GM10248 (cell line): Measurements from ENCODE around the gene HPS6.
"Not testable (repeated sequence)": the region's sequence is repeated elsewhere in the genome, so short reads cannot be mapped to it uniquely, and the experiment has no call there.

ENCODE experiments used
- CTCF ChIA-PET: fragments of 300-600 bp; sonication (Branson Sonifier 250); formaldehyde crosslinking; extraction: SDS; loops from one replicate; lab custom pipeline; 2021; ENCODE audit warnings: antibody characterized with exemption; lab: Yijun Ruan, JAX
- POLR2A ChIA-PET: fragments of 350-650 bp; sonication (Branson Sonifier 250); formaldehyde crosslinking; extraction: SDS; loops from one replicate; lab custom pipeline; 2020; ENCODE audit warnings: antibody characterized with exemption; lab: Yijun Ruan, JAX
- DNase-seq: peaks from one replicate; pipeline ENCODE4 v3.0.0; 2012; ENCODE audit errors: extremely low spot score
- TF ChIP-seq, protein P1 (sequence below): IDR thresholded peaks from 2 replicates; pipeline ENCODE4 v1.5.1; 2012; ENCODE audit warnings: mild to moderate bottlenecking, low read depth; ENCODE audit errors: extremely low read depth, missing control alignments, control extremely low read depth

The HPS6 gene

DNA sequence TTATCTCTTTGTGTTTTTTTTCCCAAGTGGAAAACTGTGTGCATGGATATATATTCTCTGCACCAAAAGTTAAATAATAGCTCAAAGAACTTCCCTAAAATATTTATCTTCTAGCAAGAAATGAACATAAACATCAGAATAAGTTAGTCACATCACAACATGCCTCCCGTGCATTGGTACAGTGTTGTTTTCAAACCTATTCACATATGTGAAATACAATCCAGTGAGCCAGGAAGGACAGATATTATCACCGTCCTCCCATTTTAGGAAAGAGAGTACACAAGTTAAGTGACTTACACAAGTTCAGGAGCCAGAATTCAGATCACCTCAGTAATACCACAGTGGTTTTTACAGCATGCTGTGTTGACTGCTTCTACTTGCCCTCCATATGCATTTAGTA is 31.4 kb upstream of the HPS6 start:
- POLR2A ChIA-PET: no interaction called here
- DNase-seq: no peak
- TF ChIP-seq, protein P1, sequence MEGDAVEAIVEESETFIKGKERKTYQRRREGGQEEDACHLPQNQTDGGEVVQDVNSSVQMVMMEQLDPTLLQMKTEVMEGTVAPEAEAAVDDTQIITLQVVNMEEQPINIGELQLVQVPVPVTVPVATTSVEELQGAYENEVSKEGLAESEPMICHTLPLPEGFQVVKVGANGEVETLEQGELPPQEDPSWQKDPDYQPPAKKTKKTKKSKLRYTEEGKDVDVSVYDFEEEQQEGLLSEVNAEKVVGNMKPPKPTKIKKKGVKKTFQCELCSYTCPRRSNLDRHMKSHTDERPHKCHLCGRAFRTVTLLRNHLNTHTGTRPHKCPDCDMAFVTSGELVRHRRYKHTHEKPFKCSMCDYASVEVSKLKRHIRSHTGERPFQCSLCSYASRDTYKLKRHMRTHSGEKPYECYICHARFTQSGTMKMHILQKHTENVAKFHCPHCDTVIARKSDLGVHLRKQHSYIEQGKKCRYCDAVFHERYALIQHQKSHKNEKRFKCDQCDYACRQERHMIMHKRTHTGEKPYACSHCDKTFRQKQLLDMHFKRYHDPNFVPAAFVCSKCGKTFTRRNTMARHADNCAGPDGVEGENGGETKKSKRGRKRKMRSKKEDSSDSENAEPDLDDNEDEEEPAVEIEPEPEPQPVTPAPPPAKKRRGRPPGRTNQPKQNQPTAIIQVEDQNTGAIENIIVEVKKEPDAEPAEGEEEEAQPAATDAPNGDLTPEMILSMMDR: no peak
- CTCF ChIA-PET: interaction anchor here (1.0 to 2.2 kb wide), 5 partner anchors 10 to 192 kb away, joined by 3 to 9 read pairs (median 3); no protein-coding TSS in a partner anchor

- POLR2A ChIA-PET, CTCF ChIA-PET, DNase-seq: not testable (repeated sequence)
Observed at GRCh38 chr10:102035807-102036206, 29.3 kb upstream of the HPS6 start.

DNA sequence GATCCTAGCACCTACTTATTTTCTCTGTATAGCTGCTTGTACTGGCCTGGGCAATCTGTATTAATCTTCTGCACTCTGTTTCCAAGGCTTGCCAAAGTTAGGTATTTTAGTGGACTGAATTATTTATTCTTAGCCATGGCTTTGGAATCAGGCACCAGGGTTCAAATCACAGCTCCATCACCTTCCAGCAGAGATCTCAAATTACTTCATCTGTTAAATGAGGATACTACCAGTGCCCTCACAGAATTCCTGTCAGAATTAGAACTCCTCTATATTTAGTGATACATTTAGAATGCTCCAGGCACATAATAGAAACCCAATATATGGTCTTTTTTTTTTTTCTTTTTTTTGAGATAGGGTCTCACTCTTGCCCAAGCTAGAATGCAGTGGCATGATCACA is 26.7 kb upstream of the HPS6 start:
- DNase-seq: no peak
- TF ChIP-seq, protein P1: no peak
- POLR2A ChIA-PET: interaction anchor here (0.6 kb wide), 1 partner anchor 118 kb away, joined by 4 read pairs; no protein-coding TSS in a partner anchor
- CTCF ChIA-PET: interaction anchor here (1.2 to 2.1 kb wide), 4 partner anchors 35 to 203 kb away, joined by 4 to 8 read pairs (median 6); partner anchors contain the start of gene KCNIP2

DNA sequence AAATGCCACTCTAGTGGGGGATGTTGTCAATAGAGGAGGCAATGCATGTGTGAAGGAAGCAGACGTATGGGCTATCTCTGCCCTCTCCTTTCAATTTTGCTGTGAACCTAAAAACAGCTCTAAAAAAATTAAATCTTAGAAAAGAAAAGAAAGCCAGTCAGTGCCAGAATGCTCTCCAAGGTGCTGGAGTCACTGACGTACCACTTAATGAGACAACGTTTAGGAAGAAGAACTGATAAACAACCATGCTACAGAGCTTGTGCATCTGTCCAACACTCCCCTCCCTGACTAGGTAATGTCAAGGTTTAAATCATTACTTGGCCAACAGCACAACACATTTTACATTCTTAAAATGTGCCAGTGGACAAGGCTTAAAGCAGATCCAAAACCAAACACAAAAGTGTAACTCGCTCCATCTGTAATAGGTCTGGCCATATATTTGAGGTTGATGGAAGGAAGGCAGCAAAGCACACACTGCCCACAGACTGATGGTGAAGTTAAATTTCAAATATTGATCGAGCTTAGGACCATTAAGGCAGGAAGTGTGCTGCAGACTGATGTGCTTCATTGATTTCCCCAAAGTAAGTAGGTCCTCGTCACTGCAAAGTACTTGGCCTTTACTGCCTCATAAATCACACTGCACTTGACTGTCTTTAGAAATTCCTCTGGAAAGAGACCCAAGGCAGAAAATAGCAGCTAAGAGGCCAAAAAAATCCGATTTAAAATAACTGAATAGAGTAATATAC is 24.7 kb upstream of the HPS6 start:
- ChIA-PET CTCF (interaction anchor here (1.6 kb wide), 1 partner anchor 15 kb away, joined by 5 read pairs; no protein-coding TSS in a partner anchor), POLR2A (no interaction called here)
- TF ChIP-seq, protein P1: no peak
- DNase-seq: no peak

GRCh38 chr10:102045292-102045691 is 19.9 kb upstream of the HPS6 start:
- POLR2A ChIA-PET: no interaction called here
- no peak for DNase-seq
- TF ChIP-seq, protein P1: no peak
- CTCF ChIA-PET: interaction anchor here (1.2 to 1.8 kb wide), 2 partner anchors 29 to 35 kb away, joined by 3 to 7 read pairs; no protein-coding TSS in a partner anchor

DNA sequence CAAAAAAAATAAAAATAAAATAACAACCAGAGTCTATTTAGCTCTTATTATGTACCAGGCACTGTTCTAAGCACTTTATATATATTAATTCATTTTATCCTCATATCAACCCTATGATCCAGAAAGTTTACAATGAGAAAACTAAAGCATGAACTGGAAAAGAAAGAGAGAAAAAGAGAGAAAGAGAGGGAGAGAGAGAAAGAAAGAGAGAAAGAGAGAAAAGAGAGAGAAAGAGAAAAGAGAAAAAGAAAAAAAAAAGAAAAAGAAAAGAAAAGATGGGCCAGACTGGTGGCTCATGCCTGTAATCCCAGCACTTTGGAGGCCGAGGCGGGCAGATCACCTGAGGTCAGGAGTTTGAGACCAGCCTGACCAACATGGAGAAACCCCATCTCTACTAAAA is 19.1 kb upstream of the HPS6 start:
- ChIA-PET POLR2A (no interaction called here), CTCF (interaction anchor here (1.8 kb wide), 1 partner anchor 36 kb away, joined by 7 read pairs; no protein-coding TSS in a partner anchor)
- DNase-seq: no peak
- TF ChIP-seq, protein P1: no peak

DNA sequence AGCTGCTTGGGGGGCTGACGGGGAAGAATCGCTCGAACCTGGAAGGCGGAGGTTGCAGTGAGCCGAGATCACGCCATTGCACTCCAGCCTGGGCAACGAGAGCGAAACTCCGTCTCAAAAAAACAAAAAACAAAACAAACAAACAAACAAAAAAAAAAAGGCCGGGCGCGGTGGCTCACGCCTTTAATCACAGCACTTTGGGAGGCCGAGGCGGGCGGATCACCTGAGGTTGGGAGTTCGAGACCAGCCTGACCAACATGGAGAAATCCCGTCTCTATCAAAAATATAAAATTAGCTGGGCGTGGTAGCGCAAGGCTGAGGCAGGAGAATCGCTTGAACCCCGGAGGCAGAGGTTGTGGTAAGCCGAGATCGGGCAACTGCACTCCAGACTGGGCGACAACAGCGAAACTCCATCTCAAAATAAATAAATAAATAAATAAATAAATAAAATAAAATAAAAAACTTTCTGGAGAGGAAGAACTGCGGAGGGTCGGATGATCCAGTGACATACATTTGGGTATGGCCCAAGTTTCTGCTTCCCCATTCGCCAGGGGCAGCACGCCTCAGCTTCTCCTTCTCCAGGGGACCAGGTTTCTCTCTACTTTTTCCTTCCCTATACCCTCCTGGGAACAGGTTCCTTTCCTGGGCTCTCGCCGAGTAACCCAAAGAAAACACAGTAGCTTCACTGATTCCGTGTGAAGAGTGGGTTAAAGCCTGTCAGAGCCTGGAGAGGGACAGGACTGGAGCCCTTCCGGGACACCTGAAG is 10.1 kb upstream of the HPS6 start:
- ChIA-PET POLR2A (interaction anchor here (0.9 to 1.0 kb wide), 2 partner anchors 13 to 216 kb away, joined by 3 read pairs; no protein-coding TSS in a partner anchor), CTCF (interaction anchor here (0.9 to 2.2 kb wide), 11 partner anchors 11 to 220 kb away, joined by 3 to 12 read pairs (median 5); partner anchors contain the start of gene HPS6)
- DNase-seq: not testable (repeated sequence)
